ENCODE results near the gene PTPRCAP.

PTPRCAP gene

GRCh38 chr11:67435727-67436458 is 1.6 kb downstream of the PTPRCAP start:
- Histone ChIP-seq H3K4me1 (ENCODE audit: control insufficient read depth, low read depth, low read length) (no peaks in the 10 kb centered on the region), H3K36me3 (ENCODE audit: control insufficient read depth, low read depth, low read length) (peaks cover 30% of the 10 kb centered on the region), H3K27me3 (ENCODE audit: control insufficient read depth, insufficient read depth, low read length) (no peaks in the 10 kb centered on the region), H3K9ac (ENCODE audit: low read length) (no peak overlapping the region), H3K9me3 (ENCODE audit: control insufficient read depth, low read depth, low read length) (no peaks in the 10 kb centered on the region), H3K4me3 (ENCODE audit: low read length) (no peak overlapping the region), H3K27ac (ENCODE audit: low read length) (no peak overlapping the region)

- Histone ChIP-seq H3K27me3 (ENCODE audit: control insufficient read depth, insufficient read depth, low read length) (no peaks in the 10 kb centered on the region), H3K4me3 (ENCODE audit: low read length) (no peak overlapping the region), H3K36me3 (ENCODE audit: control insufficient read depth, low read depth, low read length) (peaks cover 24% of the 10 kb centered on the region), H3K4me1 (ENCODE audit: control insufficient read depth, low read depth, low read length) (no peaks in the 10 kb centered on the region), H3K9me3 (ENCODE audit: control insufficient read depth, low read depth, low read length) (no peaks in the 10 kb centered on the region), H3K27ac (ENCODE audit: low read length) (no peak overlapping the region), H3K9ac (ENCODE audit: low read length) (no peak overlapping the region)
Measured at GRCh38 chr11:67435031-67435726, 2.3 kb downstream of the PTPRCAP start.

- Histone ChIP-seq H3K9me3 (ENCODE audit: control insufficient read depth, low read depth, low read length) (no peaks in the 10 kb centered on the region), H3K9ac (ENCODE audit: low read length) (no peak overlapping the region), H3K4me3 (ENCODE audit: low read length) (no peak overlapping the region), H3K4me1 (ENCODE audit: control insufficient read depth, low read depth, low read length) (no peaks in the 10 kb centered on the region), H3K27ac (ENCODE audit: low read length) (no peak overlapping the region), H3K36me3 (ENCODE audit: control insufficient read depth, low read depth, low read length) (peaks cover 24% of the 10 kb centered on the region), H3K27me3 (ENCODE audit: control insufficient read depth, insufficient read depth, low read length) (no peaks in the 10 kb centered on the region)
Measured at GRCh38 chr11:67434395-67434881, 3.0 kb downstream of the PTPRCAP start.

- H3K27ac ChIP-seq (ENCODE audit: low read length): no peak overlapping the region
- peaks cover 24% of the 10 kb centered on the region for H3K36me3 ChIP-seq (ENCODE audit: control insufficient read depth, low read depth, low read length)
- H3K9me3 ChIP-seq (ENCODE audit: control insufficient read depth, low read depth, low read length): no peaks in the 10 kb centered on the region
- no peaks in the 10 kb centered on the region for H3K4me1 ChIP-seq (ENCODE audit: control insufficient read depth, low read depth, low read length)
- H3K9ac ChIP-seq (ENCODE audit: low read length): no peak overlapping the region
- H3K4me3 ChIP-seq (ENCODE audit: low read length): no peak overlapping the region
- no peaks in the 10 kb centered on the region for H3K27me3 ChIP-seq (ENCODE audit: control insufficient read depth, insufficient read depth, low read length)
Measured at GRCh38 chr11:67433536-67434394, 3.7 kb downstream of the PTPRCAP start.

- no peaks in the 10 kb centered on the region for H3K27me3 ChIP-seq (ENCODE audit: control insufficient read depth, insufficient read depth, low read length)
- H3K4me1 ChIP-seq (ENCODE audit: control insufficient read depth, low read depth, low read length): no peaks in the 10 kb centered on the region
- H3K36me3 ChIP-seq (ENCODE audit: control insufficient read depth, low read depth, low read length): peaks cover 22% of the 10 kb centered on the region
- H3K9me3 ChIP-seq (ENCODE audit: control insufficient read depth, low read depth, low read length): no peaks in the 10 kb centered on the region
- H3K27ac ChIP-seq (ENCODE audit: low read length): no peak overlapping the region
- no peak overlapping the region for H3K4me3 ChIP-seq (ENCODE audit: low read length)
- H3K9ac ChIP-seq (ENCODE audit: low read length): no peak overlapping the region
Measured at GRCh38 chr11:67432655-67433349, 4.7 kb downstream of the PTPRCAP start.

- H3K27ac ChIP-seq (ENCODE audit: low read length): no peak overlapping the region
- no peaks in the 10 kb centered on the region for H3K27me3 ChIP-seq (ENCODE audit: control insufficient read depth, insufficient read depth, low read length)
- H3K4me1 ChIP-seq (ENCODE audit: control insufficient read depth, low read depth, low read length): no peaks in the 10 kb centered on the region
- no peak overlapping the region for H3K9ac ChIP-seq (ENCODE audit: low read length)
- no peaks in the 10 kb centered on the region for H3K9me3 ChIP-seq (ENCODE audit: control insufficient read depth, low read depth, low read length)
- H3K36me3 ChIP-seq (ENCODE audit: control insufficient read depth, low read depth, low read length): peaks cover 19% of the 10 kb centered on the region
- H3K4me3 ChIP-seq (ENCODE audit: low read length): no peak overlapping the region
Measured at GRCh38 chr11:67431346-67432249, 5.9 kb downstream of the PTPRCAP start.

- H3K36me3 ChIP-seq (ENCODE audit: control insufficient read depth, low read depth, low read length): peaks cover 19% of the 10 kb centered on the region
- H3K27me3 ChIP-seq (ENCODE audit: control insufficient read depth, insufficient read depth, low read length): no peaks in the 10 kb centered on the region
- peak overlapping the region; percentile 92 for H3K4me3 ChIP-seq (ENCODE audit: low read length)
- H3K9ac ChIP-seq (ENCODE audit: low read length): no peak overlapping the region
- no peaks in the 10 kb centered on the region for H3K4me1 ChIP-seq (ENCODE audit: control insufficient read depth, low read depth, low read length)
- H3K9me3 ChIP-seq (ENCODE audit: control insufficient read depth, low read depth, low read length): no peaks in the 10 kb centered on the region
- H3K27ac ChIP-seq (ENCODE audit: low read length): no peak overlapping the region
Measured at GRCh38 chr11:67429722-67430121, 7.8 kb downstream of the PTPRCAP start.

- peaks cover 13% of the 10 kb centered on the region for H3K36me3 ChIP-seq (ENCODE audit: control insufficient read depth, low read depth, low read length)
- H3K27me3 ChIP-seq (ENCODE audit: control insufficient read depth, insufficient read depth, low read length): no peaks in the 10 kb centered on the region
- peak overlapping the region; percentile 92 for H3K4me3 ChIP-seq (ENCODE audit: low read length)
- no peak overlapping the region for H3K27ac ChIP-seq (ENCODE audit: low read length)
- no peaks in the 10 kb centered on the region for H3K9me3 ChIP-seq (ENCODE audit: control insufficient read depth, low read depth, low read length)
- peak overlapping the region; percentile 80 for H3K9ac ChIP-seq (ENCODE audit: low read length)
- no peaks in the 10 kb centered on the region for H3K4me1 ChIP-seq (ENCODE audit: control insufficient read depth, low read depth, low read length)
Measured at GRCh38 chr11:67429038-67429668, 8.3 kb downstream of the PTPRCAP start.

GRCh38 chr11:67428052-67429001 is 9.2 kb downstream of the PTPRCAP start, which contains the start of gene RPS6KB2:
TSS of gene RPS6KB2 (plus strand) at chr11:67428494. CDS start at chr11:67428546, 52 bp downstream.
- Histone ChIP-seq H3K9ac (ENCODE audit: low read length) (peak within 1 kb of the TSS; percentile 80), H3K36me3 (ENCODE audit: control insufficient read depth, low read depth, low read length) (peaks cover 7% of the 10 kb centered on the region), H3K4me3 (ENCODE audit: low read length) (peak within 1 kb of the TSS; percentile 92), H3K9me3 (ENCODE audit: control insufficient read depth, low read depth, low read length) (no peaks in the 10 kb centered on the region), H3K27me3 (ENCODE audit: control insufficient read depth, insufficient read depth, low read length) (no peaks in the 10 kb centered on the region), H3K4me1 (ENCODE audit: control insufficient read depth, low read depth, low read length) (no peaks in the 10 kb centered on the region), H3K27ac (ENCODE audit: low read length) (no peak within 1 kb of the TSS)
